Lower leg skin (tissue), 4 donors: ENCODE results near the gene HOXB13. TPM values are rescaled to one million over a fixed set of nuclear protein-coding genes. Genes with fewer than 3 reads are reported as not detected.

ENCODE experiments used
- DNase-seq, 2 donors: peaks; one replicate each; pipeline ENCODE4 v3.0.0-alpha.2; 2019; ENCODE audit warnings: low spot score in 2 of 2
- H3K4me3 ChIP-seq: fragments of 200-600 bp; sonication (generic); 2 replicates; pipeline ENCODE4 v1.5.1; 2017; ENCODE audit warnings: mild to moderate bottlenecking, low read depth; ENCODE audit not compliant: poor library complexity, severe bottlenecking
- CTCF ChIP-seq, 3 donors: fragments of 450-650 bp; IDR thresholded peaks; one replicate each; pipeline ENCODE4 v1.5.1; 2016; ENCODE audit warnings: antibody characterized with exemption in 3 of 3, mild to moderate bottlenecking in 3 of 3, moderate library complexity in 2 of 3
- POLR2A ChIP-seq, 2 donors: fragments of 450-650 bp; IDR thresholded peaks; one replicate each; pipeline ENCODE4 v1.6.1; 2016 to 2017; ENCODE audit warnings: antibody characterized with exemption in 2 of 2, mild to moderate bottlenecking in 1 of 2, moderate library complexity in 1 of 2
- WGBS, 2 donors: methylation state at CpG; one replicate each; pipeline ENCODE4 v1.1.5; 2018; 5-methylcytosine and 5-hydroxymethylcytosine counted together
- intact Hi-C: fragments of 100-400 bp; cut with DNase I; formaldehyde crosslinking; loops from one replicate; pipeline ENCODE4 v1.15.0; 2023; ENCODE audit warnings: low total_unique reads
- total RNA-seq, 4 donors: library from RNA; depleted of rRNA; stranded (reverse); fragments of >200 nt; gene quantifications; one replicate each; pipeline ENCODE4 v1.1.0, GENCODE V29; 2016

Gene HOXB13
- total RNA-seq, 4 donors from 2014 or later: 0.07 to 0.84 (median 0.08) TPM; not detected in 1

GRCh38 chr17:48704361-48705248 is 23.9 kb downstream of the HOXB13 start:
- intact Hi-C loops: no loop called here
- 55 to 63% methylated on average over 11 of the region's 11 CpGs for WGBS, 2 donors
- H3K4me3 ChIP-seq: no peak overlapping the region
- DNase-seq: peak in 1 of 2 donors; percentile 68
- TF ChIP-seq POLR2A (IDR thresholded peaks at IDR 0.05) (no peak), CTCF (IDR thresholded peaks at IDR 0.05) (no peak)

- intact Hi-C loops: no loop called here
Observed at GRCh38 chr17:48701864-48702532, 26.6 kb downstream of the HOXB13 start.

DNA sequence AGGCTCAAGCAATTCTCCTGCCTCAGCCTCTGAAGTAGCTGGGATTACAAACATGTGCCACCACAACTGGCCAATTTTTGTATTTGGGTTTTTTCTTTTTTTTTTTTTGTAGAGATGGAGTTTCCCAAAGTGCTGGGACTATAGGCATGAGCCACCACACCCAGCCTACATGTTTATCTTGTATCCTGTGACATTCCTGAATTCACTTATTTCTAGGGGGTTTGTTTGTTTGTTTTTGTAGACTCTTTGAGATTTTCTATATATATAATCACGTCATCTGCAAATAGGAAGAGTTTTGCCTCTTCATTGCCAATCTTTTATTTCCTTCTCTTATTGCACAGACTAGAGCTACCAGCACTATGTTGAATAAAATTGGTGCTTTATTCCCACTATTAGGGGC is 35.4 kb downstream of the HOXB13 start:
- WGBS, 2 donors: 40 to 42% methylated on average over 1 of the region's 1 CpG
- H3K4me3 ChIP-seq: no peak overlapping the region
- no peak for DNase-seq
- intact Hi-C loops: no loop called here
- TF ChIP-seq POLR2A (IDR thresholded peaks at IDR 0.05) (no peak), CTCF (IDR thresholded peaks at IDR 0.05) (no peak)

More at GRCh38 chr17:48701864-48702532, 26.6 kb downstream of the HOXB13 start:
- peak in 1 of 2 donors; percentile 58 for DNase-seq
- 92% methylated on average over 10 of the region's 10 CpGs for WGBS, 2 donors
- H3K4me3 ChIP-seq: no peak overlapping the region
- TF ChIP-seq CTCF (IDR thresholded peaks at IDR 0.05) (no peak), POLR2A (IDR thresholded peaks at IDR 0.05) (no peak)

GRCh38 chr17:48692049-48692448 is 36.5 kb downstream of the HOXB13 start:
- 94 to 97% methylated on average over 1 of the region's 1 CpG for WGBS, 2 donors
- H3K4me3 ChIP-seq: no peak overlapping the region
- TF ChIP-seq POLR2A (IDR thresholded peaks at IDR 0.05) (no peak), CTCF (IDR thresholded peaks at IDR 0.05) (no peak)
- peak in 1 of 2 donors; percentile 17 for DNase-seq
- intact Hi-C loops: no loop called here

DNA sequence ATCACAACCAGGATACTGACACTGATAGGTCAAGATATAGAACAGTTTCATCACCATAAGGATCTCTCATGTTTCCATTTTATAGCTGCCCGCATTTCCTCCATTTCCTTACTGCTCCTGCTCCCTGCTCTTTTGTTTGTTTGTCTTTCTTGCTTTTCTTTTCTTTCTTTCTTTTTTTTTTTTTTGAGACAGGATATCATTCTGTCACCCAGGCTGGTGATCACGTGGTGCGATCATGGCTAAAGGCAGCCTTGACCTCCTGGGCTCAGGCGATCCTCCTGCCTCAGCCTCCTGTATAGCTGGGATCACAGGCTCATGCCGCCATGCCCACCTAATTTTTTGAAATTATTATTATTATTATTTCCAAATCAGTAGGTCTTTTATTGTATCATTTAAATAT is 37.9 kb downstream of the HOXB13 start:
- TF ChIP-seq CTCF (IDR thresholded peaks at IDR 0.05) (no peak), POLR2A (IDR thresholded peaks at IDR 0.05) (no peak)
- WGBS, 2 donors: 86 to 87% methylated on average over 5 of the region's 5 CpGs
- DNase-seq: peak in 1 of 2 donors; percentile 14
- no peak overlapping the region for H3K4me3 ChIP-seq
- intact Hi-C loops: no loop called here
